ENCODE data around the gene EXOC3. TPM values are rescaled to one million over a fixed set of nuclear protein-coding genes. Genes with fewer than 3 reads are reported as not detected.
A peak's percentile ranks its signal among the peaks of the same experiment; 100 is the strongest.

Gene EXOC3
- total RNA-seq, 1 donor from 2014 or later = 67.3 TPM

GRCh38 chr5:430214-430925 lies 12.6 kb upstream of the EXOC3 start:
- no peak for DNase-seq (ENCODE audit: low spot score, unreplicated experiment)
- peaks cover 4% of the 10 kb centered on the region for H3K4me1 Mint-ChIP-seq (ENCODE audit: low read depth)
- no peak overlapping the region for H3K4me3 Mint-ChIP-seq (ENCODE audit: low read depth)
- H3K36me3 Mint-ChIP-seq (ENCODE audit: insufficient read depth) = no peaks in the 10 kb centered on the region
- TF ChIP-seq, protein P1, sequence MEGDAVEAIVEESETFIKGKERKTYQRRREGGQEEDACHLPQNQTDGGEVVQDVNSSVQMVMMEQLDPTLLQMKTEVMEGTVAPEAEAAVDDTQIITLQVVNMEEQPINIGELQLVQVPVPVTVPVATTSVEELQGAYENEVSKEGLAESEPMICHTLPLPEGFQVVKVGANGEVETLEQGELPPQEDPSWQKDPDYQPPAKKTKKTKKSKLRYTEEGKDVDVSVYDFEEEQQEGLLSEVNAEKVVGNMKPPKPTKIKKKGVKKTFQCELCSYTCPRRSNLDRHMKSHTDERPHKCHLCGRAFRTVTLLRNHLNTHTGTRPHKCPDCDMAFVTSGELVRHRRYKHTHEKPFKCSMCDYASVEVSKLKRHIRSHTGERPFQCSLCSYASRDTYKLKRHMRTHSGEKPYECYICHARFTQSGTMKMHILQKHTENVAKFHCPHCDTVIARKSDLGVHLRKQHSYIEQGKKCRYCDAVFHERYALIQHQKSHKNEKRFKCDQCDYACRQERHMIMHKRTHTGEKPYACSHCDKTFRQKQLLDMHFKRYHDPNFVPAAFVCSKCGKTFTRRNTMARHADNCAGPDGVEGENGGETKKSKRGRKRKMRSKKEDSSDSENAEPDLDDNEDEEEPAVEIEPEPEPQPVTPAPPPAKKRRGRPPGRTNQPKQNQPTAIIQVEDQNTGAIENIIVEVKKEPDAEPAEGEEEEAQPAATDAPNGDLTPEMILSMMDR (IDR thresholded peaks at IDR 0.05; ENCODE audit: unreplicated experiment) = no peak
- no peak overlapping the region for H3K27ac Mint-ChIP-seq
- peaks cover 10% of the 10 kb centered on the region for H3K9me3 Mint-ChIP-seq (ENCODE audit: low read depth)
- peaks cover 6% of the 10 kb centered on the region for H3K27me3 Mint-ChIP-seq

DNA sequence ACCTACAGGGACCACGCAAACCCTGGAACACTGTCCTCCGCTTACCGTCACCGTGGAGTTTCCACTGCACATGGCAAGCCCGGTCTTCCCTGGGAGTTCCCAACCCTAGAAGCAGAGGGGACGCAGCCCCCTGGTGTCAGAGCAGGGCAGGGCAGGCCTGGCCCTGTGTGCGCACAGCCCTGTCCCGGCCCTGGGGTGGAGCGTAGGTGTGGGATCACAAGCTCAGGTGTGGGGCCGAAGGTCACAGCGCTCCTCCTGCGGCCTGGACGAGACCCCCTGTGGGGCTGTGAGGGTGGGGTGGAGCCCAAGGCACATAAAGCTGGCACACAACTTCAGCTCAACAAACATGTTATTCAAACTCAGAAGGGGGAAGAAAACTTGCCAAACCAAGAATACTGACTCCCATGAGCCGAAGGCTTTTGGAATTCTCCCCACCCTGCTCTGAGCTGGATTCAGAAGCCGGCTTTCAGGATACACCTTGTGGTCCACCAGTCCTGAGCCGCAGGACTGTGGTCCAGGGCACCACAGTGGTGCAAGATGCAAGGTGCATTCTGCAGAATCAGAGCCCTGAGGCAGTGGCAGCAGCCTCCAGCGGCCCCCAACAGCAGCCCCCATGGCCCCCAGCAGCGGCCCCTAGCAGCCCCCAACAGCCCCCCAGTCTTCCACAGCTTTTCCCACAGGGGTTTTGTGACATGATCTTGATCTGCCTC lies 11.8 kb upstream of the EXOC3 start:
- peak; percentile 64 for DNase-seq (ENCODE audit: low spot score, unreplicated experiment)
- Mint-ChIP-seq H3K4me1 (ENCODE audit: low read depth) (peaks cover 4% of the 10 kb centered on the region), H3K27ac (no peak overlapping the region), H3K27me3 (peaks cover 6% of the 10 kb centered on the region), H3K36me3 (ENCODE audit: insufficient read depth) (no peaks in the 10 kb centered on the region), H3K4me3 (ENCODE audit: low read depth) (no peak overlapping the region), H3K9me3 (ENCODE audit: low read depth) (peaks cover 8% of the 10 kb centered on the region)
- TF ChIP-seq, protein P1 (IDR thresholded peaks at IDR 0.05; ENCODE audit: unreplicated experiment) = peak; percentile 85

DNA sequence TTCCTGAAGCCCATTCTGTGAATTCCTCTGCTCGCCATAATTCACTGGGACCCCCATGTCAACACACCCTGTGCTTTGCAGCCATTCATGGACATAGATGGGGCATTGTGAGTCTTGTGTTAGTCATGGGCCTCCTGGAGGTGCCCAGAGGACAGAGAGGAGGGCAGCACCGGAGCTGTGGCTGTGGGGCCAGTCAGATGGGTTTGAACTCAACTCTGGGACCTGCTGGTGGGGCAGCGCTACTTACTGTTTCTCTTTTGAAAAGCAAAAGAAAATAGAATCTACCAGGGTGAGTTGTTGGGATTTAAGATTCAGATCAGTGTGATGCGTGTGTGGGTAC lies 11.3 kb upstream of the EXOC3 start:
- Mint-ChIP-seq H3K9me3 (ENCODE audit: low read depth) (peaks cover 2% of the 10 kb centered on the region), H3K4me1 (ENCODE audit: low read depth) (peaks cover 4% of the 10 kb centered on the region), H3K36me3 (ENCODE audit: insufficient read depth) (no peaks in the 10 kb centered on the region), H3K27ac (no peak overlapping the region), H3K4me3 (ENCODE audit: low read depth) (no peak overlapping the region), H3K27me3 (peaks cover 6% of the 10 kb centered on the region)
- TF ChIP-seq, protein P1 (IDR thresholded peaks at IDR 0.05; ENCODE audit: unreplicated experiment) = no peak
- no peak for DNase-seq (ENCODE audit: low spot score, unreplicated experiment)

DNA sequence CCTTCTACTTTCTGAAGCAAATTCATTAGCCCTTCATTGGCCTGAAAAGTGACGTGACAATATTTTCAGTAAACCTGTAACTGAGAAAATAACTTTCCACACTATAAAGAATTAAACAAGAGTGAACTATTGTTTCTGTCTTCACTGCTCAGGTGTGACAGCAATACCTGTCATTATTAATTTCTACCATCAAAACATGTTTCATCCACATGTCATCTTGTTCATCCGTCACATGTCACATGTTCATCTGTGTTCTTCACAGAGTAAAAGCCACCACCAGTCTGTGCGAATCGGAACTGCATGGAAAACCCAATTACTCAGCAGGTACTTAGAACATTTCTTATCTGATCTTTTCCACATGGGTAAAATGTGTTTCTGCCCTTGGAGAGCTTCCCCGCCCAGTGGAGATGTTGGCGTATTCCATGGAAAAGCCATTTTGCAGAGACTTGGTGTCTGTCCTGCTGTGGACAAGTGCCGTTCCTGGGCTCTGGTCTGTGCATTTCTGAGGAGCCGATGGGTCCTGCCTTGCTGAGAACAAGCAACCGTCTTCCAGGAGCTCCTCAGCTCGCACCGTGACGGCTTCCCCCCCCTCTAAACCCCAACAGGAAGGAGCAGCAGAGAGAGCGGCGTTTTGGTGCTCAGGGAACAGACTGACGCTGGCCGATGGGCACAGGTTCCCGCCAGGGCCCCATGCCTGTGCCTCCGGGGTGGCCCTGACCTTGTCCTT lies 10.6 kb upstream of the EXOC3 start:
- H3K27me3 Mint-ChIP-seq = peaks cover 6% of the 10 kb centered on the region
- no peaks in the 10 kb centered on the region for H3K9me3 Mint-ChIP-seq (ENCODE audit: low read depth)
- DNase-seq (ENCODE audit: low spot score, unreplicated experiment) = peak; percentile 7
- H3K36me3 Mint-ChIP-seq (ENCODE audit: insufficient read depth) = no peaks in the 10 kb centered on the region
- TF ChIP-seq, protein P1 (IDR thresholded peaks at IDR 0.05; ENCODE audit: unreplicated experiment) = no peak
- no peak overlapping the region for H3K27ac Mint-ChIP-seq
- peaks cover 4% of the 10 kb centered on the region for H3K4me1 Mint-ChIP-seq (ENCODE audit: low read depth)
- no peak overlapping the region for H3K4me3 Mint-ChIP-seq (ENCODE audit: low read depth)

All from progenitor cell of endocrine pancreas (in vitro differentiated cells).